Progenitor cell of endocrine pancreas (in vitro differentiated cells): ENCODE results near the gene ABLIM1. TPM values are rescaled to one million over a fixed set of nuclear protein-coding genes. Genes with fewer than 3 reads are reported as not detected.

ENCODE experiments used
- DNase-seq: peaks from one replicate; pipeline ENCODE4 v3.0.0; 2021; ENCODE audit warnings: low spot score; ENCODE audit not compliant: unreplicated experiment
- H3K27ac Mint-ChIP-seq: 2 replicates; pipeline ENCODE4 v1.8.0; 2021; ENCODE audit warnings: mild to moderate bottlenecking, moderate library complexity, mixed read lengths
- H3K27me3 Mint-ChIP-seq: 2 replicates; pipeline ENCODE4 v1.8.0; 2021; ENCODE audit warnings: mixed read lengths
- H3K36me3 Mint-ChIP-seq: 2 replicates; pipeline ENCODE4 v1.8.0; 2022; ENCODE audit warnings: mixed read lengths; ENCODE audit not compliant: insufficient read depth
- H3K4me1 Mint-ChIP-seq: 2 replicates; pipeline ENCODE4 v1.8.0; 2021; ENCODE audit warnings: low read depth, mixed read lengths
- H3K4me3 Mint-ChIP-seq: 2 replicates; pipeline ENCODE4 v1.8.0; 2021; ENCODE audit warnings: low read depth, mild to moderate bottlenecking, moderate library complexity, mixed read lengths
- H3K9me3 Mint-ChIP-seq: 2 replicates; pipeline ENCODE4 v1.8.0; 2021; ENCODE audit warnings: low read depth, mixed read lengths
- total RNA-seq: library from RNA; stranded (reverse); gene quantifications from 2 replicates; pipeline ENCODE4 v1.2.1, GENCODE V29; 2021
- TF ChIP-seq, protein P1 (sequence below): fragments of 200-600 bp; sonication (generic); IDR thresholded peaks from one replicate; pipeline ENCODE4 v1.5.0; 2021; ENCODE audit warnings: antibody characterized with exemption, mild to moderate bottlenecking; ENCODE audit not compliant: unreplicated experiment

ABLIM1 gene
- total RNA-seq, 1 donor from 2014 or later: 59.1 TPM

DNA sequence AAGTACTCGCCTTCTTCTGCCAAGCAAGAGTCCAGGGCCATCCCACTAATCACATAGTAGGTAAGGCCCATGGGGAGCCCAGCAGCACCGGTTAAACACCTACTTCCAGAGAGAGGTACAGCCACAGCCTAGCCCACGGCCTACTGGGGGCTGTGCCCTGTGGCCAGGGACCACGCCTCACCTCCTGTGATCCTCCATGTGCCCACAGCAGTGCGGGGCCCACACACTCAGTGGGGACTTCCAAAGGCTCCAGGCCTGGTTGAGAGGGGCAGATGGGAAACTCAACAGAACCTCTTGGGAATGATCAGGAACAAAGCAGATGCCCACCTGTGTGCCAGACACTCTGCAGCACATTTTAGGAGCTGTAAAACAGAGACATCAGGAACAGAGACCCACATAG is 273.5 kb downstream of the ABLIM1 start:
- Mint-ChIP-seq H3K27me3 (peaks cover 24% of the 10 kb centered on the region), H3K27ac (no peak overlapping the region), H3K4me3 (no peak overlapping the region), H3K9me3 (peaks cover 3% of the 10 kb centered on the region), H3K36me3 (no peaks in the 10 kb centered on the region), H3K4me1 (no peaks in the 10 kb centered on the region)
- TF ChIP-seq, protein P1, sequence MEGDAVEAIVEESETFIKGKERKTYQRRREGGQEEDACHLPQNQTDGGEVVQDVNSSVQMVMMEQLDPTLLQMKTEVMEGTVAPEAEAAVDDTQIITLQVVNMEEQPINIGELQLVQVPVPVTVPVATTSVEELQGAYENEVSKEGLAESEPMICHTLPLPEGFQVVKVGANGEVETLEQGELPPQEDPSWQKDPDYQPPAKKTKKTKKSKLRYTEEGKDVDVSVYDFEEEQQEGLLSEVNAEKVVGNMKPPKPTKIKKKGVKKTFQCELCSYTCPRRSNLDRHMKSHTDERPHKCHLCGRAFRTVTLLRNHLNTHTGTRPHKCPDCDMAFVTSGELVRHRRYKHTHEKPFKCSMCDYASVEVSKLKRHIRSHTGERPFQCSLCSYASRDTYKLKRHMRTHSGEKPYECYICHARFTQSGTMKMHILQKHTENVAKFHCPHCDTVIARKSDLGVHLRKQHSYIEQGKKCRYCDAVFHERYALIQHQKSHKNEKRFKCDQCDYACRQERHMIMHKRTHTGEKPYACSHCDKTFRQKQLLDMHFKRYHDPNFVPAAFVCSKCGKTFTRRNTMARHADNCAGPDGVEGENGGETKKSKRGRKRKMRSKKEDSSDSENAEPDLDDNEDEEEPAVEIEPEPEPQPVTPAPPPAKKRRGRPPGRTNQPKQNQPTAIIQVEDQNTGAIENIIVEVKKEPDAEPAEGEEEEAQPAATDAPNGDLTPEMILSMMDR: no peak
- no peak for DNase-seq

DNA sequence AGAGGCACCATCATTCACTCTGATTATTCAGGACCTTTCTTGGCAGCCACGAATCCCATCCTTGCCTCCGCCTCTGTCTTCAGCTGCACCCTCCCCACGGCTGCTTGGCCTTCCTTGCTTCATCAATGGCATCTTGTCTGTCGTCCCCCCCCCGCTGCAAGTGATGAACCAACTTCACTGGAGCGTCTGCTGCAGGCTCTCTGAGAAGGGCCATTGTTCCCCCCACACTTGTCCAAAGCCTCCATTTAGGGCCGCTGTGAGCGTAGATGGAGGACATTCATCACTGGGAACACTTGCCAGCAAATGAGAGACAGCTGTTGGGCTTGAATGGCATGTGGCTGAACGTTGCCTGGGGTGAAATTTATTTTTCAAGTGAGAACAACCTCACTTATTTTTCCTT is 273.9 kb downstream of the ABLIM1 start:
- Mint-ChIP-seq H3K36me3 (no peaks in the 10 kb centered on the region), H3K4me1 (no peaks in the 10 kb centered on the region), H3K27ac (no peak overlapping the region), H3K9me3 (peaks cover 3% of the 10 kb centered on the region), H3K27me3 (peaks cover 24% of the 10 kb centered on the region), H3K4me3 (no peak overlapping the region)
- no peak for DNase-seq
- TF ChIP-seq, protein P1: no peak

Other genes with a start within 250 kb of the ABLIM1 start
- 22.7 and 22.9 TPM in 2 replicates for gene FHIP2A, start 163.5 kb upstream of the ABLIM1 start, total RNA-seq